K562 (cell line): ENCODE data around the gene RRM2.

Experiments
- CCNT2 ChIP-seq: IDR thresholded peaks from 2 replicates; pipeline ENCODE4 v1.6.1; 2011; ENCODE audit warnings: borderline replicate concordance, low read depth, mild to moderate bottlenecking, moderate library complexity, mixed read lengths, low read length; ENCODE audit not compliant: insufficient read length; ENCODE audit errors: extremely low read depth
- EZH2 ChIP-seq: IDR thresholded peaks from 2 replicates; pipeline ENCODE4 v1.6.1; 2012; ENCODE audit warnings: low read depth, mild to moderate bottlenecking, inconsistent platforms, low read length, borderline replicate concordance
- KAT8 ChIP-seq: fragments of 450-650 bp; IDR thresholded peaks from 2 replicates; pipeline ENCODE4 v1.6.1; 2016; ENCODE audit warnings: low read depth, mild to moderate bottlenecking
- NR3C1 ChIP-seq: sonication (generic); formaldehyde crosslinking; IDR thresholded peaks from 2 replicates; pipeline ENCODE4 v1.8.1; 2022; ENCODE audit warnings: missing genetic modification reagents
- RBFOX2 ChIP-seq: fragments of 200-400 bp; formaldehyde crosslinking; IDR thresholded peaks from 2 replicates; pipeline ENCODE4 v1.6.1; 2017; ENCODE audit warnings: low read depth, mild to moderate bottlenecking, low read length, moderate library complexity
- TAF1 ChIP-seq: IDR thresholded peaks from 2 replicates; pipeline ENCODE4 v1.6.1; 2011; ENCODE audit warnings: mild to moderate bottlenecking, low read length, moderate library complexity; ENCODE audit not compliant: insufficient read depth, control insufficient read depth, severe bottlenecking; ENCODE audit errors: extremely low read depth
- ZNF384 ChIP-seq: IDR thresholded peaks from 2 replicates; pipeline ENCODE4 v1.6.1; 2012; ENCODE audit warnings: low read depth, low read length, improper control_type of control experiment
- ZNF436 ChIP-seq: fragments of 250-450, 450-650 bp; sonication (Bioruptor Pico); formaldehyde crosslinking; IDR thresholded peaks from 2 replicates; pipeline ENCODE4 v1.7.0; 2020; ENCODE audit warnings: mild to moderate bottlenecking
- TF ChIP-seq, protein P1 (sequence below): fragments of 250-450 bp; sonication (Bioruptor Pico); IDR thresholded peaks from 2 replicates; pipeline ENCODE4 v1.8.0; 2021; ENCODE audit warnings: borderline replicate concordance, mild to moderate bottlenecking, moderate library complexity; ENCODE audit not compliant: poor library complexity, severe bottlenecking

DNA sequence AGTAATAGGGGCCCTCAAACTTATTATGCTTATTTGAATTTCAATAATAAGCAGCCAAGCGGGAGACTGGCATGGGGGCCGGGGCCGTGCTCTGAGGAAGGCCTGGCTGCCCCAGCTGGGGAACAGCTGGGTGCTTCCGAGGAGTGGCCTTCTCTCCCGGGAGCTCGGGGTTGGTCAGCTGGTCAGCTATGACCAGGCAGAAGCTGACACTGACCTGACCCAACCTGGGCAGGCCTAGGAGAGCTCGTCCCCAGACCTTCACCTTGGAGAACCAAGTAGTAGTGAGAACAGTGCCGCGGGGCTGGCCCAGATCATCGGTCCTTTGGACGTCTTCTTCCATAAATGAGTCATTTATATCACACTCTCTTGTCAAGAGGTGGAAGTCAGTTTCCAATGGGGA, 36.1 kb downstream of the RRM2 start:
- TF ChIP-seq CCNT2 (no peak), ZNF436 (CRISPR knock-in tag) (no peak), ZNF384 (no peak), RBFOX2 (no peak), EZH2 (no peak), KAT8 (no peak), TAF1 (no peak), NR3C1 (CRISPR knock-in tag) (no peak)
- TF ChIP-seq, protein P1, sequence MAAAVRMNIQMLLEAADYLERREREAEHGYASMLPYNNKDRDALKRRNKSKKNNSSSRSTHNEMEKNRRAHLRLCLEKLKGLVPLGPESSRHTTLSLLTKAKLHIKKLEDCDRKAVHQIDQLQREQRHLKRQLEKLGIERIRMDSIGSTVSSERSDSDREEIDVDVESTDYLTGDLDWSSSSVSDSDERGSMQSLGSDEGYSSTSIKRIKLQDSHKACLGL (CRISPR knock-in tag), result no peak
